Right forelimb (tissue), 1 donor: ENCODE results near the gene STAT6.
"Not testable (repeated sequence)": the region's sequence is repeated elsewhere in the genome, so short reads cannot be mapped to it uniquely, and the experiment has no call there.

Source experiments
- DNase-seq: peaks from one replicate; pipeline ENCODE4 v3.0.0-alpha.2; 2018

Gene STAT6

GRCh38 chr12:57126561-57126960 is 15.4 kb upstream of the STAT6 start:
- DNase-seq: no peak

DNA sequence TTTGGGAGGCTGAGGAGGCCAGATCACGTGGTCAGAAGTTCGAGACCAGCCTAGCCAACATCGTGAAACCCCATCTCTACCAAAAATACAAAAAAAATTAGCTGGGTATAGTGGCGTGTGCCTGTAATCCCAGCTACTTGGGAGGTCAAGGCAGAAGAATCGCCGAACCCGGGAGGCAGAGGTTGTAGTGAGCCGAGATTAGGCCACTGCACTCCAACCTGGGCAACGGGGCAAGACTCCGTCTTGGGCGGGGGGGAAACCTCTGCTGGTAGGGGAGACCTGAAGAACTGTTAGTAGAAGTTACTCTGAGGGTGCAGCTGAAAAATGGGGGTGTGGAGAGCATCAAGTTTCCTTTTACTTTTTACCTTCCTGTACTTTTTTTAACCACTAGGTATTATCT is 14.9 kb upstream of the STAT6 start:
- DNase-seq: no peak

- DNase-seq: peak; percentile 82
Observed at GRCh38 chr12:57124261-57124877, 13.2 kb upstream of the STAT6 start.

GRCh38 chr12:57123813-57124212 is 12.7 kb upstream of the STAT6 start:
- no peak for DNase-seq

DNA sequence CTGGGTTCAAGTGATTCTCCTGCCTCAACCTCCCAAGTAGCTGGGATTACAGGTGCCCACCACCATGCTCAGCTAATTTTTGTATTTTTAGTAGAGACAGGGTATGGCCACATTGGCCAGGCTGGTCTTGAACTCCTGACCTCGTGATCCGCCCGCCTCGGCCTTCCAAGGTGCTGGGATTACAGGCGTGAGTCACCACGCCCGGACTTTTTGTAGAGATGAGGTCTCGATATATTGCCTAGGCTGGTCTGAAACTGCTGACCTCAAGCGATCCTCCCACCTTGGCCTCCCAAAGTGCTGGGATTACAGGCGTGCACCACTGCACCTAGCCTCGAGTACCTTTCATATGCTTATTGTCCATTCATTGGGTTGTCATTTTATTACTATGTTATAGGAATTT is 9.6 kb upstream of the STAT6 start:
- not testable (repeated sequence) for DNase-seq

GRCh38 chr12:57119294-57120085 is 8.3 kb upstream of the STAT6 start:
- no peak for DNase-seq

DNA sequence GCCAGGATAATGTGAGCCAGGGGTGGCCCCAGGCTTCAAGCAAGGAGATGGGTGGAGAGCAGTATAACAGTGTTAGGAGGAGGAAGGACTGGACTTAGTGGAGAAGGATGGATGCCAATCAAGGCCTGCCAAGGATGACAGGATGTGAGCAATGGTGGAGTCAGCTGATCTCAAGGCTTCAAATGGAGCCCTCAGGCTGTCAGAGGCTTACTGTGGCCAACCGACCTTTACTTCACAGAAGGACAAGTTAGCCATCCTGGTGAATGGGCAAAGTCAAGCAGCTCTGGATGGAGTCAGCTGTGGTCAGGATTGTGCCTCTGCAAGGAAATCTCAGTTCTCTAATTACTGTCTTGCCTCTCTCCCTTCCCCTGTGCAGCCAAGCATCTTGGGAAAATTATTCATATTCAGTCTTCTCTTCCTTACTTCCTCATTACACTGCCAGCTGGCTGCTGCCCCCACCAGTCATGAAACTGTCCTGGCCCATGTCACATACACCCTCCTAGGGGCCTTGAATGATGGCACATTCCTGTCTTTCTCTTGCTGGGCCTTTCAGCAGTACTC is 7.6 kb upstream of the STAT6 start:
- DNase-seq: no peak

DNA sequence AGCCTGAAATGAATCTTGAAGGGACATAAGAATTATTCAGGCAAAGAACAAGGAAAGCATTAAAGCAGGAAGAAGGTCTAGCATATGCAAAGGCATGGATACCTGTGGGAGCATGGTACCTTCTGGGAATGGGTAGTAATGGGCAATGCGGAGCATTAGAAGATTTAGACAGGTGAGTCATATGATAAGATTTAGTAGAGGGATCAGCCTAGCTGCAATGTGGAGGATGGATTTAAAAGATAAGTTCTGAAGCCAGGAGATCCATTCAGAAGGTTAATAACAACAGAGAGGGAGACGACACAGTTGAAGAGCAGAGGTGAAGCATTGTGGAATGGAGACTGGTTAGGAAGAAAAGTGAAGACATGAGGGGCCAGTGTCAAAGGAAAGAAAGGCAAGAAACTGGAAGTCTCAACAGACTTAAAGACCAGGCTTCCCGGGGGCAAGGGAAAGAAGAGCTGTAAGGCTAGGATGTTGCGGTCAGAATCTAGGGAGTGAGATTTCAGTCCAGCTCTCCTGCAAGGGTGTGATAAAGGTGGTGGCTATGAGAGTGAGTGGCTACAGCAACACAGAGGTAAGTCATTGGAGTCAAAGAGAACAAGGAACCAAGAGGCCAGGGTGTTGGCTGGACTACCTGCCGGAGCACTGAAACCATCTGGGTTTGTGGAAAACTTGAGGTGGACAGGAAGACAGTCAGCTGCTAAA is 5.6 kb upstream of the STAT6 start:
- DNase-seq: no peak

DNA sequence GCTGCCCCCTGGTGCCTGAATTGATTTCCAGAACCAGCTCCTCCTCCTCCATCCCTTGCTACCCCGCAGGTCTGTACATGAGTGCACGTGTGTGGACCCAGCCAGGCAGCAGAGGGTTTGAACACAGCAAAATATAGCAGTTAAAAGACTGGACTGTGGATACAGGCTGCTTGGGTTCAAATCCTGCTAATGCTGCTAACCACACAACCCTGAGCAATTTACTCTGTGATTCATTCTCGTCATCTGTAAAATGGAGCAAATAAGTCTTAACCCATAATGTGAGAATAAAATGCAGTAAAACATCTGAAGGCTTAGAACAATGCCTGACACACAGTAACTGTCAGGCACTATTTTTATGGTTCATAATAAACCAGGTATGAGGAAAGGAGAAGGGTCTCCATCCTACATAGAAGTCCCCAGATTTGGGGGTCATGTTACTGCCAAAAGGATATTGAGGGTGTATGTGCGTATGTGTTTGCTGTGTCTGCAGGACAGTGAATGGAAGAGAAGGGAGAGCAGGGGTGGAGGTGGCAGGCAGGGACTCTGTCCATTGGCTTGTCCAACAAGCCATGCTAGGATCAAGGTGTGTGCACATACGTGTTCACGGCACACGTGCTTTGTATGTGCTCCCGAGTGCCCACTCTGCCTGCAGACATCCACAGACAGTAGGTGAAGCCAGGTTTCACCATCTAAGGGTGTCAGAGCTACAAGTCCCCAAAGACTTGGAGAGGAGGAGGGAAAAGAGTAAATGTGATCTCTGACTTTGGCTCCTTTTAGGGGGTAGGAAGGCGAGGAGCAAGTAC is 1.5 kb upstream of the STAT6 start:
- peak; percentile 34 for DNase-seq

- DNase-seq: peak; percentile 69
Observed at GRCh38 chr12:57110104-57111030, 795 bp downstream of the STAT6 start.

- peak; percentile 39 for DNase-seq
Observed at GRCh38 chr12:57109207-57110103, 1.7 kb downstream of the STAT6 start.

GRCh38 chr12:57107456-57108155 is 3.6 kb downstream of the STAT6 start:
- DNase-seq: peak; percentile 32

GRCh38 chr12:57106021-57106708 is 5.0 kb downstream of the STAT6 start:
- peak; percentile 42 for DNase-seq

- DNase-seq: no peak
Observed at GRCh38 chr12:57105011-57105753, 6.0 kb downstream of the STAT6 start.

DNA sequence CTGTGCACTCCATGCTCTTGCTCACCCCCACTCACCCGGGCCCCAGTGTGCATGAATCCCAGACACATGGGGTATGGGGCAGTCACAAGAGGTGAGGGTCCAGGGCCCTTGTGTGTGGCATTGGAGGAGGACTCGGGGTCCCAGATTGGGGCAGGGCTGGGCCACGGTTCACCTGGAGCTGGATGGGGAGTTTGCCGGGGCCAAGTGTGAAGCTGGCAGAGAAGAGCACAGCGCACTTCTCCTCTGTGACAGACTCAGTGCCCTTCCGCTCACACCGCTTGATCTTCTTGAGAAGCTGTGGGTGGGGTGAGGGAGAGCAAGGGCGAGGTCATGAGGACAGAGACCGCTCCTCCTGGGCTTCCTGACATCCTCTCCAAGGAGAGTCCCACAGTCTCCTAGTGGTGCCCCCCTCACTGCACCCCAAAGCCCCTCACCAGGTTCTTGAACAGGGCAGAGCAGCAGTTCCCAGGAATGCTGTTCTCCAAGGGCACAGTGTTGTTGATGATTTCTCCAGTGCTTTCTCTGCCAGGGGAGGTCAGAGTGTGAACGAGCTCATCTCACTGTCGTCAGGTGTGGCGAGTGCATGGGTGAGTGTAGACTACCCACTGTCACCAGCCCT is 6.8 kb downstream of the STAT6 start:
- DNase-seq: no peak

GRCh38 chr12:57103856-57104255 is 7.3 kb downstream of the STAT6 start:
- no peak for DNase-seq

GRCh38 chr12:57101892-57102695 is 9.1 kb downstream of the STAT6 start:
- DNase-seq: peak; percentile 19
